ENCODE results near the gene TXNDC15.

GRCh38 chr5:134891473-134891872 is 17.3 kb downstream of the TXNDC15 start:
- TF ChIP-seq HNF1B (CRISPR knock-in tag; IDR thresholded peaks at IDR 0.05) = no peak
- TF ChIP-seq CENPBD1 (CRISPR knock-in tag; IDR thresholded peaks at IDR 0.05; ENCODE audit: borderline replicate concordance, low read depth) = no peak
- TF ChIP-seq HNRNPH1 (optimal IDR thresholded peaks at IDR 0.05; ENCODE audit: low read depth, low read length) = no peak

Data from HepG2 (cell line).